HG03571 (cell line): Measurements from ENCODE around the gene KLF2.
"Not testable (repeated sequence)": the region's sequence is repeated elsewhere in the genome, so short reads cannot be mapped to it uniquely, and the experiment has no call there.

Experiments used
- ATAC-seq: cut with Tn5 transposase; IDR thresholded peaks from one replicate; pipeline ENCODE4 v1.9.1; 2021; ENCODE audit not compliant: unreplicated experiment

KLF2 gene

GRCh38 chr19:16324384-16325160 is at the start of gene KLF2:
Gene KLF2, plus strand, starts transcription at chr19:16324826. Its CDS starts 98 bp downstream, at chr19:16324924.
- ATAC-seq = peak; percentile 63

GRCh38 chr19:16280306-16280705 is 44.3 kb upstream of the KLF2 start:
- no peak for ATAC-seq

- ATAC-seq = no peak
Measured at GRCh38 chr19:16281743-16282142, 42.9 kb upstream of the KLF2 start.

GRCh38 chr19:16283210-16284061 is 41.2 kb upstream of the KLF2 start:
- no peak for ATAC-seq

GRCh38 chr19:16284505-16284904 is 40.1 kb upstream of the KLF2 start:
- no peak for ATAC-seq

GRCh38 chr19:16285079-16285478 is 39.5 kb upstream of the KLF2 start:
- not testable (repeated sequence) for ATAC-seq

GRCh38 chr19:16285769-16286498 is 38.7 kb upstream of the KLF2 start:
- ATAC-seq = no peak

GRCh38 chr19:16288544-16288943 is 36.1 kb upstream of the KLF2 start:
- no peak for ATAC-seq

- no peak for ATAC-seq
Measured at GRCh38 chr19:16289594-16289993, 35.0 kb upstream of the KLF2 start.

GRCh38 chr19:16290692-16291091 is 33.9 kb upstream of the KLF2 start:
- ATAC-seq = no peak

GRCh38 chr19:16293118-16294091 is 31.2 kb upstream of the KLF2 start:
- no peak for ATAC-seq

GRCh38 chr19:16295057-16295456 is 29.6 kb upstream of the KLF2 start:
- no peak for ATAC-seq

- ATAC-seq = no peak
Measured at GRCh38 chr19:16296713-16297112, 27.9 kb upstream of the KLF2 start.

- no peak for ATAC-seq
Measured at GRCh38 chr19:16297575-16298178, 26.9 kb upstream of the KLF2 start.

- ATAC-seq = no peak
Measured at GRCh38 chr19:16298334-16298733, 26.3 kb upstream of the KLF2 start.

GRCh38 chr19:16301999-16302694 is 22.5 kb upstream of the KLF2 start:
- no peak for ATAC-seq

GRCh38 chr19:16303755-16304154 is 20.9 kb upstream of the KLF2 start:
- ATAC-seq = no peak

- ATAC-seq = not testable (repeated sequence)
Measured at GRCh38 chr19:16304511-16304910, 20.1 kb upstream of the KLF2 start.

GRCh38 chr19:16305060-16305459 is 19.6 kb upstream of the KLF2 start:
- ATAC-seq = not testable (repeated sequence)
